NB4 (cell line): ENCODE results near the gene AR.

Experiments
- MYC ChIP-seq: IDR thresholded peaks from 2 replicates; pipeline ENCODE4 v1.6.1; 2011; ENCODE audit warnings: low read depth, low read length
- POLR2A ChIP-seq: IDR thresholded peaks from 2 replicates; pipeline ENCODE4 v1.6.1; 2011; ENCODE audit warnings: mild to moderate bottlenecking; ENCODE audit not compliant: insufficient read length; ENCODE audit errors: extremely low read depth
- TF ChIP-seq, protein P1 (sequence below): IDR thresholded peaks from one replicate; pipeline ENCODE4 v1.5.1; 2012; ENCODE audit warnings: low read depth, low read length
- TF ChIP-seq, protein P2 (sequence below): IDR thresholded peaks from 2 replicates; pipeline ENCODE4 v1.6.1; 2011; ENCODE audit warnings: low read depth, low read length

DNA sequence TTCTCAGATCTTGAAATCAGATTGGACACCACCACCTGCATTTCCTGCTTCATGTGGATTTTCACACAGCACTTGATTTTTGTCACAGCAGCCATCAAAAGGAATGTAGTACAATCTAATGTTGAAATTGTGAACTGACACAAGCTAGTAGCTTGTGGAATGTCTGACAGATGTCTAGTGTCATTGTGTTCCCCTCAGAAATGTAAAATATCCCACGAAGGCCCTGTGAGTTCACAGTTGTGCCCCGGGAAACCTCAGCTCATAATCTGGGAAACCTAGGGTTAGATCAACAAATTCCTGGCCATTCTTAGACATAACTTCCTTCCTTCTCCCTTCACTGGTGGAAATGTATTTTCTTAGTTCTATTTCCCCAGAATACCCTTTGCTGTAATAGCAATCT is 205.7 kb downstream of the AR start:
- TF ChIP-seq, protein P1, sequence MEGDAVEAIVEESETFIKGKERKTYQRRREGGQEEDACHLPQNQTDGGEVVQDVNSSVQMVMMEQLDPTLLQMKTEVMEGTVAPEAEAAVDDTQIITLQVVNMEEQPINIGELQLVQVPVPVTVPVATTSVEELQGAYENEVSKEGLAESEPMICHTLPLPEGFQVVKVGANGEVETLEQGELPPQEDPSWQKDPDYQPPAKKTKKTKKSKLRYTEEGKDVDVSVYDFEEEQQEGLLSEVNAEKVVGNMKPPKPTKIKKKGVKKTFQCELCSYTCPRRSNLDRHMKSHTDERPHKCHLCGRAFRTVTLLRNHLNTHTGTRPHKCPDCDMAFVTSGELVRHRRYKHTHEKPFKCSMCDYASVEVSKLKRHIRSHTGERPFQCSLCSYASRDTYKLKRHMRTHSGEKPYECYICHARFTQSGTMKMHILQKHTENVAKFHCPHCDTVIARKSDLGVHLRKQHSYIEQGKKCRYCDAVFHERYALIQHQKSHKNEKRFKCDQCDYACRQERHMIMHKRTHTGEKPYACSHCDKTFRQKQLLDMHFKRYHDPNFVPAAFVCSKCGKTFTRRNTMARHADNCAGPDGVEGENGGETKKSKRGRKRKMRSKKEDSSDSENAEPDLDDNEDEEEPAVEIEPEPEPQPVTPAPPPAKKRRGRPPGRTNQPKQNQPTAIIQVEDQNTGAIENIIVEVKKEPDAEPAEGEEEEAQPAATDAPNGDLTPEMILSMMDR, result no peak
- TF ChIP-seq MYC, result no peak
- no peak for TF ChIP-seq POLR2A
- TF ChIP-seq, protein P2, sequence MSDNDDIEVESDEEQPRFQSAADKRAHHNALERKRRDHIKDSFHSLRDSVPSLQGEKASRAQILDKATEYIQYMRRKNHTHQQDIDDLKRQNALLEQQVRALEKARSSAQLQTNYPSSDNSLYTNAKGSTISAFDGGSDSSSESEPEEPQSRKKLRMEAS, result no peak
